Nephron (organoid): ENCODE measurements around the gene TINAG.

ENCODE experiments used
- H3K27ac Mint-ChIP-seq, 3 experiments: 2 replicates each; pipeline ENCODE4 v1.8.0; 2020; ENCODE audit warnings: mixed read lengths in 3 of 3, mild to moderate bottlenecking in 2 of 3, moderate library complexity in 1 of 3
- H3K27me3 Mint-ChIP-seq: 2 replicates; pipeline ENCODE4 v1.8.0; 2021; ENCODE audit warnings: low read depth, mild to moderate bottlenecking, moderate library complexity, mixed read lengths
- H3K36me3 Mint-ChIP-seq: 2 replicates; pipeline ENCODE4 v1.8.0; 2020; ENCODE audit warnings: low read depth, mixed read lengths
- H3K4me1 Mint-ChIP-seq: 2 replicates; pipeline ENCODE4 v1.8.0; 2020; ENCODE audit warnings: mixed read lengths
- H3K4me3 Mint-ChIP-seq, 3 experiments: 2 replicates each; pipeline ENCODE4 v1.8.0; 2020; ENCODE audit warnings: mild to moderate bottlenecking in 3 of 3, mixed read lengths in 3 of 3, moderate library complexity in 2 of 3
- H3K9me3 Mint-ChIP-seq: 2 replicates; pipeline ENCODE4 v1.8.0; 2020; ENCODE audit warnings: mixed read lengths
- CTCF ChIP-seq, 3 experiments: fragments of 200-600 bp; sonication (generic); IDR thresholded peaks; one replicate each; pipeline ENCODE4 v1.5.0; 2021; ENCODE audit warnings: antibody characterized with exemption in 3 of 3; ENCODE audit not compliant: unreplicated experiment in 3 of 3

TINAG gene

GRCh38 chr6:54266400-54266923 lies 41.8 kb upstream of the TINAG start:
- H3K27ac Mint-ChIP-seq: no peak overlapping the region
- peaks cover 4% of the 10 kb centered on the region for H3K4me1 Mint-ChIP-seq
- no peaks in the 10 kb centered on the region for H3K9me3 Mint-ChIP-seq
- no peaks in the 10 kb centered on the region for H3K36me3 Mint-ChIP-seq
- no peaks in the 10 kb centered on the region for H3K27me3 Mint-ChIP-seq
- no peak overlapping the region for H3K4me3 Mint-ChIP-seq
- no peak for TF ChIP-seq CTCF (IDR thresholded peaks at IDR 0.05; ENCODE audit: unreplicated experiment in 3 of 3)

- Mint-ChIP-seq H3K9me3 (no peaks in the 10 kb centered on the region), H3K27me3 (peaks cover 5% of the 10 kb centered on the region), H3K4me1 (peaks cover 4% of the 10 kb centered on the region), H3K4me3 (no peak overlapping the region), H3K27ac (no peak overlapping the region), H3K36me3 (no peaks in the 10 kb centered on the region)
- peak in 2 of 3 experiments; percentile 37 to 61 for TF ChIP-seq CTCF (IDR thresholded peaks at IDR 0.05; ENCODE audit: unreplicated experiment in 3 of 3)
Observed at GRCh38 chr6:54267798-54268197, 40.4 kb upstream of the TINAG start.

- no peaks in the 10 kb centered on the region for H3K4me1 Mint-ChIP-seq
- H3K36me3 Mint-ChIP-seq: no peaks in the 10 kb centered on the region
- no peak for TF ChIP-seq CTCF (IDR thresholded peaks at IDR 0.05; ENCODE audit: unreplicated experiment in 3 of 3)
- H3K27ac Mint-ChIP-seq: no peak overlapping the region
- peaks cover 5% of the 10 kb centered on the region for H3K27me3 Mint-ChIP-seq
- H3K4me3 Mint-ChIP-seq: no peak overlapping the region
- no peaks in the 10 kb centered on the region for H3K9me3 Mint-ChIP-seq
Observed at GRCh38 chr6:54273214-54273820, 34.9 kb upstream of the TINAG start.

GRCh38 chr6:54274383-54274782 lies 33.9 kb upstream of the TINAG start:
- no peaks in the 10 kb centered on the region for H3K36me3 Mint-ChIP-seq
- peaks cover 5% of the 10 kb centered on the region for H3K27me3 Mint-ChIP-seq
- no peak overlapping the region for H3K27ac Mint-ChIP-seq

GRCh38 chr6:54282186-54282585 lies 26.1 kb upstream of the TINAG start:
- no peaks in the 10 kb centered on the region for H3K9me3 Mint-ChIP-seq
- peak overlapping the region in 1 of 3 experiments; percentile 31 for H3K27ac Mint-ChIP-seq
- no peak overlapping the region for H3K4me3 Mint-ChIP-seq
- no peaks in the 10 kb centered on the region for H3K4me1 Mint-ChIP-seq
- no peaks in the 10 kb centered on the region for H3K27me3 Mint-ChIP-seq
- H3K36me3 Mint-ChIP-seq: no peaks in the 10 kb centered on the region
- no peak for TF ChIP-seq CTCF (IDR thresholded peaks at IDR 0.05; ENCODE audit: unreplicated experiment in 3 of 3)

More at GRCh38 chr6:54274383-54274782, 33.9 kb upstream of the TINAG start:
- H3K9me3 Mint-ChIP-seq: no peaks in the 10 kb centered on the region
- no peak overlapping the region for H3K4me3 Mint-ChIP-seq
- no peaks in the 10 kb centered on the region for H3K4me1 Mint-ChIP-seq
- TF ChIP-seq CTCF (IDR thresholded peaks at IDR 0.05; ENCODE audit: unreplicated experiment in 3 of 3): no peak
